HepG2 (cell line): ENCODE results near the gene ZNF3. TPM values are rescaled to one million over a fixed set of nuclear protein-coding genes. Genes with fewer than 3 reads are reported as not detected.

Experiments used
- ARNT2 ChIP-seq: sonication (generic); formaldehyde crosslinking; IDR thresholded peaks from 2 replicates; pipeline ENCODE4 v1.8.0; 2022; ENCODE audit warnings: mild to moderate bottlenecking, low read depth, missing genetic modification reagents, moderate library complexity
- CBX1 ChIP-seq: IDR thresholded peaks from one replicate; pipeline ENCODE4 v1.6.1; 2016; ENCODE audit warnings: antibody characterized with exemption, low read depth
- CENPT ChIP-seq: sonication (generic); formaldehyde crosslinking; IDR thresholded peaks from 2 replicates; pipeline ENCODE4 v1.8.0; 2022; ENCODE audit warnings: low read depth, mild to moderate bottlenecking, moderate library complexity, missing genetic modification reagents
- DMAP1 ChIP-seq: IDR thresholded peaks from 2 replicates; pipeline ENCODE4 v1.6.1; 2016
- HDAC1 ChIP-seq: sonication (generic); formaldehyde crosslinking; IDR thresholded peaks from 2 replicates; pipeline ENCODE4 v1.5.1; 2020; ENCODE audit warnings: mild to moderate bottlenecking, missing genetic modification reagents
- HES4 ChIP-seq: sonication (generic); formaldehyde crosslinking; IDR thresholded peaks from 2 replicates; pipeline ENCODE4 v1.9.0; 2021; ENCODE audit warnings: mild to moderate bottlenecking, missing genetic modification reagents, borderline replicate concordance
- HNF4G ChIP-seq, 2 experiments: sonication (generic) in 1 of 2; formaldehyde crosslinking in 1 of 2; IDR thresholded peaks; 2 replicates each; pipeline versions ENCODE4 v1.4.0 to v1.6.1; 2011 to 2020; ENCODE audit warnings: borderline replicate concordance in 2 of 2, low read depth in 2 of 2, mild to moderate bottlenecking in 2 of 2, low read length in 1 of 2, missing genetic modification reagents in 1 of 2, moderate library complexity in 1 of 2
- HNRNPLL ChIP-seq: fragments of 200-400 bp; formaldehyde crosslinking; IDR thresholded peaks from 2 replicates; pipeline ENCODE4 v1.6.1; 2017; ENCODE audit warnings: mild to moderate bottlenecking, low read depth, low read length; ENCODE audit not compliant: poor library complexity, severe bottlenecking
- HNRNPUL1 ChIP-seq: fragments of 200-400 bp; formaldehyde crosslinking; IDR thresholded peaks from 2 replicates; pipeline ENCODE4 v1.6.1; 2017; ENCODE audit warnings: low read depth, mild to moderate bottlenecking, low read length, moderate library complexity
- IKZF4 ChIP-seq: sonication (generic); formaldehyde crosslinking; IDR thresholded peaks from 2 replicates; pipeline ENCODE4 v1.5.1; 2020; ENCODE audit warnings: borderline replicate concordance, mild to moderate bottlenecking, low read depth, missing genetic modification reagents; ENCODE audit errors: not compliant biosample characterization
- KDM5A ChIP-seq: fragments of 200-600 bp; sonication (generic); IDR thresholded peaks from 2 replicates; pipeline ENCODE4 v1.7.0; 2018; ENCODE audit warnings: antibody characterized with exemption, mild to moderate bottlenecking, low read length, borderline replicate concordance
- NCOA1 ChIP-seq: sonication (generic); formaldehyde crosslinking; IDR thresholded peaks from 2 replicates; pipeline ENCODE4 v1.9.0; 2021; ENCODE audit warnings: missing genetic modification reagents
- NFE2L2 ChIP-seq: fragments of 150-350 bp; IDR thresholded peaks from 2 replicates; pipeline ENCODE4 v1.6.1; 2014; ENCODE audit warnings: low read length
- SRSF1 ChIP-seq: fragments of 200-400 bp; formaldehyde crosslinking; optimal IDR thresholded peaks from 2 replicates; pipeline ENCODE3; 2017; ENCODE audit warnings: mild to moderate bottlenecking, low read depth, low read length, moderate library complexity
- TAF15 ChIP-seq: fragments of 200-400 bp; formaldehyde crosslinking; IDR thresholded peaks from one replicate; pipeline ENCODE4 v1.6.1; 2018; ENCODE audit warnings: mild to moderate bottlenecking, low read depth, low read length; ENCODE audit not compliant: poor library complexity, severe bottlenecking
- TEAD3 ChIP-seq: optimal IDR thresholded peaks from 2 replicates; pipeline ENCODE3; 2016; ENCODE audit warnings: borderline replicate concordance
- ZNF17 ChIP-seq: sonication (generic); formaldehyde crosslinking; IDR thresholded peaks from 2 replicates; pipeline ENCODE4 v1.5.0; 2020; ENCODE audit warnings: mild to moderate bottlenecking, missing genetic modification reagents
- ZNF224 ChIP-seq: sonication (generic); formaldehyde crosslinking; IDR thresholded peaks from 2 replicates; pipeline ENCODE4 v1.5.0; 2020; ENCODE audit warnings: mild to moderate bottlenecking, missing genetic modification reagents
- ZNF264 ChIP-seq: sonication (generic); formaldehyde crosslinking; IDR thresholded peaks from 2 replicates; pipeline ENCODE4 v1.4.0; 2020; ENCODE audit warnings: missing genetic modification reagents
- ZNF343 ChIP-seq: sonication (generic); formaldehyde crosslinking; IDR thresholded peaks from 2 replicates; pipeline ENCODE4 v1.4.0; 2020; ENCODE audit warnings: mild to moderate bottlenecking, missing genetic modification reagents
- ZNF574 ChIP-seq: sonication (generic); formaldehyde crosslinking; IDR thresholded peaks from 2 replicates; pipeline ENCODE4 v1.4.0; 2020; ENCODE audit warnings: missing genetic modification reagents
- ZNF660 ChIP-seq: sonication (generic); formaldehyde crosslinking; IDR thresholded peaks from 2 replicates; pipeline ENCODE4 v1.5.1; 2020; ENCODE audit warnings: mild to moderate bottlenecking, low read depth, missing genetic modification reagents, borderline replicate concordance
- ZNF709 ChIP-seq: sonication (generic); formaldehyde crosslinking; IDR thresholded peaks from 2 replicates; pipeline ENCODE4 v1.5.0; 2020; ENCODE audit warnings: mild to moderate bottlenecking, missing genetic modification reagents
- ZNF790 ChIP-seq: sonication (generic); formaldehyde crosslinking; IDR thresholded peaks from 2 replicates; pipeline ENCODE4 v1.8.0; 2022; ENCODE audit warnings: missing genetic modification reagents, mild to moderate bottlenecking, borderline replicate concordance
- polyA plus RNA-seq, 8 experiments: library from polyadenylated mRNA; depleted of rRNA in 3 of 8; stranded (reverse) in 7 of 8; unstranded in 1 of 8; fragments of >200 nt; fragmentation: Illumina TruSeq in 4 of 8; extraction: Trizol in 4 of 8; gene quantifications; 2 replicates each; pipeline versions ENCODE4 v1.2.1 to v1.2.3, GENCODE V29; 2011 to 2016; ENCODE audit warnings: low read depth in 4 of 8, missing spikeins in 1 of 8, mixed read lengths in 1 of 8; ENCODE audit not compliant: insufficient read depth in 1 of 8
- total RNA-seq, 5 experiments: library from RNA; depleted of rRNA; stranded (reverse); fragments of >200 nt; fragmentation: Illumina TruSeq; extraction: Trizol; gene quantifications; 2 replicates each; pipeline ENCODE4 v1.2.3, GENCODE V29; 2016; ENCODE audit warnings: low read depth in 1 of 5
- TF ChIP-seq, protein P1 (sequence below): sonication (generic); formaldehyde crosslinking; IDR thresholded peaks from 2 replicates; pipeline ENCODE4 v1.5.1; 2020; ENCODE audit warnings: missing genetic modification reagents, mild to moderate bottlenecking, borderline replicate concordance
- TF ChIP-seq, protein P2 (sequence below): sonication (generic); formaldehyde crosslinking; IDR thresholded peaks from 2 replicates; pipeline ENCODE4 v1.4.0; 2020; ENCODE audit warnings: missing genetic modification reagents, borderline replicate concordance

Gene ZNF3
- total and polyA plus RNA-seq, 2 of the 13 experiments (the other 11 are each of a cell fraction or from before 2014, with no cell fraction given), result 33.7 to 56.9 TPM

DNA sequence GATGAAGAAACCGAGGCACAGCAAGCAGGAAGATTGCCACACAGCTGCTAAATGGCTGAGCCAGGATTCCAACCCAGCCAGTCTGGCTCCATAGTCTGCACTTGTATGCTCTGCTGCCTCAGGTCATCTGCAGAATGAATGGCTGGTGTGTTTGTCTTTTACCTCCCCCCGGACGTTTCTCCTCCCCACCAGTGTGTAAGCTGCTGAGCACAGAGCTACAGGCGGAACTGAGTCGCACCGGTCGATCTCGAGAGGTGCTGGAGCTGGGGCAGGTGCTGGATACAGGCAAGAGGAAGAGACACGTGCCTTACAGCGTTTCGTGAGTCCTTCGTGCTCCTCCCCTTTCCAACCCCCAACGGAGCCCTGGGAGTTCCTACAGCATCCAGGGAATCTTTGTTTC lies 40.5 kb upstream of the ZNF3 start (continued):
- TF ChIP-seq, protein P1, sequence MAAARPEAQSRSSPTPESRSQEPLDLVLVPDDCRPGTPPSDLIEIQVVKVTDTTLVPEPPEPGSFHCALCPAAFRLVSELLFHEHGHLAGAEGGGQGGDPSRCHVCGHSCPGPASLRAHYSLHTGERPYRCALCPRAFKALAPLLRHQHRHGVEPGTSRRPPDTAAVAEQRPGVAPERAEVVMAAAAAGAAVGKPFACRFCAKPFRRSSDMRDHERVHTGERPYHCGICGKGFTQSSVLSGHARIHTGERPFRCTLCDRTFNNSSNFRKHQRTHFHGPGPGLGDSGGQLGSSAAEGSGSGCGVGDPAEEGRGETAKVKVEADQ (CRISPR knock-in tag), result no peak
- TF ChIP-seq ZNF709 (CRISPR knock-in tag), result no peak
- TF ChIP-seq ZNF343 (CRISPR knock-in tag), result no peak
- TF ChIP-seq, protein P2, sequence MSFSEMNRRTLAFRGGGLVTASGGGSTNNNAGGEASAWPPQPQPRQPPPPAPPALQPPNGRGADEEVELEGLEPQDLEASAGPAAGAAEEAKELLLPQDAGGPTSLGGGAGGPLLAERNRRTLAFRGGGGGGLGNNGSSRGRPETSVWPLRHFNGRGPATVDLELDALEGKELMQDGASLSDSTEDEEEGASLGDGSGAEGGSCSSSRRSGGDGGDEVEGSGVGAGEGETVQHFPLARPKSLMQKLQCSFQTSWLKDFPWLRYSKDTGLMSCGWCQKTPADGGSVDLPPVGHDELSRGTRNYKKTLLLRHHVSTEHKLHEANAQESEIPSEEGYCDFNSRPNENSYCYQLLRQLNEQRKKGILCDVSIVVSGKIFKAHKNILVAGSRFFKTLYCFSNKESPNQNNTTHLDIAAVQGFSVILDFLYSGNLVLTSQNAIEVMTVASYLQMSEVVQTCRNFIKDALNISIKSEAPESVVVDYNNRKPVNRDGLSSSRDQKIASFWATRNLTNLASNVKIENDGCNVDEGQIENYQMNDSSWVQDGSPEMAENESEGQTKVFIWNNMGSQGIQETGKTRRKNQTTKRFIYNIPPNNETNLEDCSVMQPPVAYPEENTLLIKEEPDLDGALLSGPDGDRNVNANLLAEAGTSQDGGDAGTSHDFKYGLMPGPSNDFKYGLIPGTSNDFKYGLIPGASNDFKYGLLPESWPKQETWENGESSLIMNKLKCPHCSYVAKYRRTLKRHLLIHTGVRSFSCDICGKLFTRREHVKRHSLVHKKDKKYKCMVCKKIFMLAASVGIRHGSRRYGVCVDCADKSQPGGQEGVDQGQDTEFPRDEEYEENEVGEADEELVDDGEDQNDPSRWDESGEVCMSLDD (CRISPR knock-in tag), result no peak
- TF ChIP-seq ZNF574, result peak; percentile 79
- TF ChIP-seq DMAP1 (CRISPR knock-in tag), result peak; percentile 74
- TF ChIP-seq SRSF1, result no peak
- no peak for TF ChIP-seq CBX1
- TF ChIP-seq ZNF224 (CRISPR knock-in tag), result no peak
- TF ChIP-seq ZNF790 (CRISPR knock-in tag), result no peak
- TF ChIP-seq ZNF17 (CRISPR knock-in tag), result no peak
- peak; percentile 54; the same call in 1 of the 2 replicates for TF ChIP-seq ARNT2 (CRISPR knock-in tag)
- no peak for TF ChIP-seq HNRNPLL
- TF ChIP-seq TEAD3 (CRISPR knock-in tag), result peak; percentile 67
- no peak for TF ChIP-seq TAF15
- TF ChIP-seq IKZF4 (CRISPR knock-in tag), result no peak
- TF ChIP-seq KDM5A, result no peak
- no peak; the same call in 1 of the 2 replicates for TF ChIP-seq HNF4G (IDR thresholded peaks at IDR 0.05; ENCODE audit: borderline replicate concordance, low read depth, low read length)
- TF ChIP-seq HNF4G (CRISPR knock-in tag; IDR thresholded peaks at IDR 0.05; ENCODE audit: borderline replicate concordance, low read depth), result no peak
- TF ChIP-seq HDAC1 (CRISPR knock-in tag), result peak; percentile 71
- TF ChIP-seq HES4, result no peak
- TF ChIP-seq NCOA1 (CRISPR knock-in tag), result no peak
- no peak for TF ChIP-seq NFE2L2
- no peak for TF ChIP-seq ZNF660 (CRISPR knock-in tag)
- no peak for TF ChIP-seq CENPT (CRISPR knock-in tag)
- TF ChIP-seq ZNF264 (CRISPR knock-in tag), result 0 out of 2 replicates have a peak, but pooled peaks have one; percentile 31
- no peak for TF ChIP-seq HNRNPUL1
